K562 (cell line): ENCODE measurements around the gene GLTP. TPM values are rescaled to one million over a fixed set of nuclear protein-coding genes. Genes with fewer than 3 reads are reported as not detected.

ENCODE experiments used
- ATAC-seq: fragments of 200-7000 bp; cut with Tn5 transposase; 3 replicates; pipeline ENCODE4 v1.9.1; 2020; ENCODE audit warnings: moderate library complexity
- BruUV-seq: library from RNA; stranded (reverse); fragments of 400-500 nt; replicated peaks from 2 replicates; lab custom pipeline; 2021; lab: Mats Ljungman, UMichigan
- CTCF ChIA-PET: fragments of 300-600 bp; formaldehyde crosslinking; extraction: SDS; loops from one replicate; lab custom pipeline; 2021; ENCODE audit warnings: low intra/inter-chr PET ratio; lab: Yijun Ruan, JAX
- POLR2A ChIA-PET: fragments of 300-600, 350-650 bp; sonication (Branson Sonifier 250); formaldehyde crosslinking; extraction: SDS; loops from one replicate; lab custom pipeline; 2021; ENCODE audit warnings: antibody characterized with exemption, inconsistent platforms; lab: Yijun Ruan, JAX
- DNase-seq, 4 experiments: peaks; one replicate each; pipeline versions ENCODE4 v3.0.0 to v3.0.0-alpha.2; 2011 to 2018; ENCODE audit warnings: low spot score in 3 of 4, mixed read lengths in 3 of 4; ENCODE audit errors: extremely low read depth in 1 of 4
- FAIRE-seq: peaks from 2 replicates; lab custom pipeline; 2011; peaks lifted over from hg19 to GRCh38; lab: Jason Lieb, UNC
- H2AFZ ChIP-seq: 2 replicates; pipeline ENCODE4 v1.6.0; 2011; ENCODE audit warnings: low read depth, low read length, control low read depth, inconsistent platforms
- H3K27ac ChIP-seq: fragments of 200-600 bp; 3 replicates; pipeline ENCODE4 v1.8.0; 2011; ENCODE audit warnings: low read depth, mild to moderate bottlenecking, control low read depth, inconsistent platforms, low read length, moderate library complexity, mixed read lengths; ENCODE audit errors: extremely low read depth
- H3K27me3 ChIP-seq, 2 experiments: fragments of 300-600 bp in 1 of 2; 2 replicates in 1 of 2; 3 replicates in 1 of 2; pipeline versions ENCODE4 v1.6.0 to v1.8.0; 2011; ENCODE audit warnings: inconsistent platforms in 2 of 2, low read length in 2 of 2, mild to moderate bottlenecking in 1 of 2, mixed read lengths in 1 of 2, moderate library complexity in 1 of 2; ENCODE audit not compliant: control insufficient read depth in 2 of 2, insufficient read depth in 2 of 2
- H3K36me3 ChIP-seq: fragments of 300-600 bp; 3 replicates; pipeline ENCODE4 v1.8.0; 2011; ENCODE audit warnings: mild to moderate bottlenecking, low read length, inconsistent platforms; ENCODE audit not compliant: control insufficient read depth, insufficient read depth
- H3K4me1 ChIP-seq, 2 experiments: fragments of 200-600 bp in 1 of 2; replicated peaks in 1 of 2; 2 replicates in 1 of 2; 3 replicates in 1 of 2; pipeline versions ENCODE4 v1.5.1 to v1.8.0; 2011; ENCODE audit warnings: inconsistent platforms in 2 of 2, low read length in 2 of 2, mild to moderate bottlenecking in 1 of 2, mixed read lengths in 1 of 2, moderate library complexity in 1 of 2; ENCODE audit not compliant: control insufficient read depth in 2 of 2, insufficient read depth in 2 of 2
- H3K4me2 ChIP-seq: 2 replicates; pipeline ENCODE4 v1.6.1; 2011; ENCODE audit warnings: low read length, control low read depth, inconsistent platforms, mixed read lengths; ENCODE audit not compliant: insufficient read depth
- H3K4me3 ChIP-seq: fragments of 200-600 bp; sonication (generic), shearing (Covaris generic); 2 replicates; pipeline ENCODE4 v1.5.1; 2016; ENCODE audit warnings: control low read depth, inconsistent platforms
- H3K79me2 ChIP-seq: fragments of 200-600 bp; 3 replicates; pipeline ENCODE4 v1.8.0; 2011; ENCODE audit warnings: low read length, inconsistent platforms; ENCODE audit not compliant: control insufficient read depth, insufficient read depth
- H3K9ac ChIP-seq, 2 experiments: 2 replicates each; pipeline versions ENCODE4 v1.6.0 to v1.6.1; 2011; ENCODE audit warnings: low read depth in 2 of 2, low read length in 2 of 2, control low read depth in 1 of 2, inconsistent platforms in 1 of 2, mild to moderate bottlenecking in 1 of 2, mixed read lengths in 1 of 2; ENCODE audit not compliant: insufficient read depth in 1 of 2
- H3K9me1 ChIP-seq: one replicate; pipeline ENCODE4 v1.6.0; 2011; ENCODE audit warnings: inconsistent platforms, mild to moderate bottlenecking, low read length, moderate library complexity; ENCODE audit not compliant: control insufficient read depth, insufficient read depth
- H3K9me3 ChIP-seq: replicated peaks from 2 replicates; pipeline ENCODE4 v1.5.1; 2011; ENCODE audit warnings: low read depth, low read length, inconsistent platforms; ENCODE audit not compliant: control insufficient read depth, insufficient read depth
- H4K20me1 ChIP-seq: replicated peaks from 2 replicates; pipeline ENCODE4 v1.6.1; 2011; ENCODE audit warnings: low read length, inconsistent platforms, mixed read lengths; ENCODE audit not compliant: control insufficient read depth, insufficient read depth
- BMI1 ChIP-seq: fragments of 150-350 bp; IDR thresholded peaks from 2 replicates; pipeline ENCODE4 v1.6.1; 2014; ENCODE audit warnings: low read length
- DDX20 ChIP-seq: fragments of 450-650 bp; IDR thresholded peaks from 2 replicates; pipeline ENCODE4 v1.6.1; 2016; ENCODE audit warnings: missing genetic modification characterization, low read depth, mild to moderate bottlenecking, missing compliant biosample characterization, moderate library complexity
- EHMT2 ChIP-seq: fragments of 450-650 bp; IDR thresholded peaks from 2 replicates; pipeline ENCODE4 v1.6.1; 2018; ENCODE audit warnings: antibody characterized with exemption
- HDAC8 ChIP-seq: fragments of 450-650 bp; IDR thresholded peaks from 2 replicates; pipeline ENCODE4 v1.6.1; 2016; ENCODE audit warnings: mild to moderate bottlenecking, missing genetic modification characterization, moderate library complexity, missing compliant biosample characterization
- KDM1A ChIP-seq, 2 experiments: fragments of 450-650 bp; IDR thresholded peaks; 2 replicates each; pipeline ENCODE4 v1.6.1; 2016; ENCODE audit warnings: mild to moderate bottlenecking in 2 of 2
- MEIS2 ChIP-seq: fragments of 450-650 bp; IDR thresholded peaks from 2 replicates; pipeline ENCODE4 v1.6.1; 2014; ENCODE audit warnings: mild to moderate bottlenecking; ENCODE audit not compliant: partially characterized antibody
- MTA1 ChIP-seq: fragments of 450-650 bp; IDR thresholded peaks from 2 replicates; pipeline ENCODE4 v1.6.1; 2017; ENCODE audit warnings: borderline replicate concordance
- NR2F6 ChIP-seq: fragments of 450-650 bp; formaldehyde crosslinking; IDR thresholded peaks from 2 replicates; pipeline ENCODE4 v1.4.0; 2020; ENCODE audit warnings: mild to moderate bottlenecking
- POLR3A ChIP-seq: IDR thresholded peaks from 2 replicates; pipeline ENCODE4 v1.6.1; 2011; ENCODE audit warnings: borderline replicate concordance, mild to moderate bottlenecking, moderate library complexity; ENCODE audit not compliant: insufficient read length, insufficient read depth; ENCODE audit errors: extremely low read depth
- RBM14 ChIP-seq: fragments of 200-400 bp; formaldehyde crosslinking; IDR thresholded peaks from 2 replicates; pipeline ENCODE4 v1.6.1; 2018; ENCODE audit warnings: low read depth, mild to moderate bottlenecking, low read length, moderate library complexity, borderline replicate concordance; ENCODE audit not compliant: insufficient read depth
- RERE ChIP-seq: sonication (generic); formaldehyde crosslinking; IDR thresholded peaks from 2 replicates; pipeline ENCODE4 v1.8.0; 2023; ENCODE audit warnings: missing genetic modification reagents, mild to moderate bottlenecking, borderline replicate concordance
- ZNF444 ChIP-seq: fragments of 250-450 bp; sonication (Bioruptor Pico); IDR thresholded peaks from 2 replicates; pipeline ENCODE4 v1.4.0; 2020; ENCODE audit warnings: mild to moderate bottlenecking, moderate library complexity
- WGBS: fragments of 100-300 bp; shearing (Covaris generic); methylation state at CpG from one replicate; pipeline ENCODE4 v1.1.6; 2016; ENCODE audit warnings: low coverage, mixed read lengths; ENCODE audit not compliant: insufficient coverage; ENCODE audit errors: missing lambda C conversion rate; 5-methylcytosine and 5-hydroxymethylcytosine counted together
- in situ Hi-C: fragments of 300-500 bp; cut with MboI; formaldehyde crosslinking; loops from 4 replicates; pipeline ENCODE4 v1.15.0; 2018; ENCODE audit warnings: inconsistent platforms, mixed read lengths
- intact Hi-C: fragments of 100-400 bp; cut with micrococcal nuclease; formaldehyde crosslinking; loops from 2 replicates; pipeline ENCODE4 v1.14.2; 2022
- polyA plus RNA-seq, 8 experiments: library from polyadenylated mRNA; depleted of rRNA in 4 of 8; stranded (reverse) in 5 of 8; unstranded in 3 of 8; fragments of >200 nt; fragmentation: Nextera tagmentation in 2 of 8; fragmentation: Illumina TruSeq in 1 of 8; extraction: Ambion mirVana in 2 of 8; extraction: Trizol in 1 of 8; gene quantifications; 2 replicates each; pipeline versions ENCODE4 v1.2.1 to v1.2.3, GENCODE V29; 2011 to 2014; ENCODE audit warnings: inconsistent platforms in 1 of 8, missing spikeins in 1 of 8
- total RNA-seq, 7 experiments: library from RNA; depleted of rRNA in 6 of 7; stranded (reverse); fragments of >200 nt in 6 of 7; fragmentation: Illumina TruSeq in 2 of 7; extraction: Trizol in 2 of 7; gene quantifications; 2 replicates each; pipeline versions ENCODE4 v1.2.1 to v1.2.3, GENCODE V29; 2011 to 2021; ENCODE audit warnings: low replicate concordance in 1 of 7

GLTP gene
- total and polyA plus RNA-seq, 9 of the 15 experiments (the other 6 are each of a cell fraction or from before 2014, with no cell fraction given) = 4.4 to 8.3 (median 6.1) TPM

GRCh38 chr12:109813810-109814416 lies 66.4 kb downstream of the GLTP start:
- H3K36me3 ChIP-seq = no peaks in the 10 kb centered on the region
- no peak overlapping the region for H2AFZ ChIP-seq
- DNase-seq (no peak), FAIRE-seq (no peak), ATAC-seq (no peak)
- H3K79me2 ChIP-seq = no peaks in the 10 kb centered on the region
- in situ Hi-C loops = no loop called here
- no peaks in the 10 kb centered on the region for H3K9me1 ChIP-seq
- TF ChIP-seq DDX20 (tag) = no peak
- TF ChIP-seq RBM14 = no peak
- peak; percentile 23 to 37; a peak in 3 of 4 replicates for TF ChIP-seq KDM1A (IDR thresholded peaks at IDR 0.05)
- no peak for TF ChIP-seq BMI1
- no peak for TF ChIP-seq POLR3A
- no peak for TF ChIP-seq RERE (CRISPR knock-in tag)
- no peak for TF ChIP-seq NR2F6
- TF ChIP-seq MEIS2 = peak; percentile 20
- peak; percentile 51; the same call in 1 of the 2 replicates for TF ChIP-seq EHMT2
- TF ChIP-seq HDAC8 (tag) = no peak
- no peak for TF ChIP-seq MTA1
- TF ChIP-seq ZNF444 (CRISPR knock-in tag) = no peak
- H3K27me3 ChIP-seq = peaks cover under 1 to 29% of the 10 kb centered on the region in 2 experiments; a peak in 4 of 5 replicates
- WGBS = 0% methylated on average over 6 of the region's 6 CpGs
- ChIA-PET POLR2A (interaction anchor here (0.9 kb wide), 1 partner anchor 213 kb away, joined by 3 read pairs; no protein-coding TSS in a partner anchor), CTCF (no interaction called here)
- no peak overlapping the region for H3K4me2 ChIP-seq
- intact Hi-C loops = no loop called here
- H3K4me3 ChIP-seq = no peak overlapping the region
- no peaks in the 10 kb centered on the region for H3K9me3 ChIP-seq
- H4K20me1 ChIP-seq = no peaks in the 10 kb centered on the region; the same call in 1 of the 2 replicates
- no TSS peak for BruUV-seq
- H3K4me1 ChIP-seq = no peaks in the 10 kb centered on the region; a peak in 1 of 5 replicates
- no peak overlapping the region for H3K27ac ChIP-seq
- no peak overlapping the region for H3K9ac ChIP-seq
